Type B pancreatic cell (in vitro differentiated cells): ENCODE data around the gene UFSP1. TPM values are rescaled to one million over a fixed set of nuclear protein-coding genes. Genes with fewer than 3 reads are reported as not detected.
"Not testable (repeated sequence)": the region's sequence is repeated elsewhere in the genome, so short reads cannot be mapped to it uniquely, and the experiment has no call there.

Source experiments
- DNase-seq: peaks from one replicate; pipeline ENCODE4 v3.0.0; 2021; ENCODE audit warnings: mixed read lengths; ENCODE audit not compliant: unreplicated experiment; ENCODE audit errors: extremely low spot score
- H3K27ac Mint-ChIP-seq: 2 replicates; pipeline ENCODE4 v1.8.0; 2021; ENCODE audit warnings: mild to moderate bottlenecking, mixed read lengths
- H3K27me3 Mint-ChIP-seq: 2 replicates; pipeline ENCODE4 v1.8.0; 2021; ENCODE audit warnings: mixed read lengths
- H3K36me3 Mint-ChIP-seq: 2 replicates; pipeline ENCODE4 v1.8.0; 2021; ENCODE audit warnings: mixed read lengths
- H3K4me1 Mint-ChIP-seq: one replicate; pipeline ENCODE4 v1.8.0; 2021; ENCODE audit warnings: mixed read lengths; ENCODE audit not compliant: unreplicated experiment
- H3K4me3 Mint-ChIP-seq: 2 replicates; pipeline ENCODE4 v1.8.0; 2021; ENCODE audit warnings: mild to moderate bottlenecking, mixed read lengths
- H3K9me3 Mint-ChIP-seq: 2 replicates; pipeline ENCODE4 v1.8.0; 2021; ENCODE audit warnings: mixed read lengths
- total RNA-seq: library from RNA; stranded (reverse); gene quantifications from 2 replicates; pipeline ENCODE4 v1.2.1, GENCODE V29; 2021; ENCODE audit warnings: low replicate concordance
- TF ChIP-seq, protein P1 (sequence below): fragments of 200-600 bp; sonication (generic); conservative IDR thresholded peaks from 2 replicates; pipeline ENCODE4 v1.5.0; 2021; ENCODE audit warnings: antibody characterized with exemption, mild to moderate bottlenecking

UFSP1 gene
- total RNA-seq, 1 donor from 2014 or later, result 6.3 TPM

GRCh38 chr7:100914879-100915447 is 25.4 kb upstream of the UFSP1 start:
- TF ChIP-seq, protein P1, sequence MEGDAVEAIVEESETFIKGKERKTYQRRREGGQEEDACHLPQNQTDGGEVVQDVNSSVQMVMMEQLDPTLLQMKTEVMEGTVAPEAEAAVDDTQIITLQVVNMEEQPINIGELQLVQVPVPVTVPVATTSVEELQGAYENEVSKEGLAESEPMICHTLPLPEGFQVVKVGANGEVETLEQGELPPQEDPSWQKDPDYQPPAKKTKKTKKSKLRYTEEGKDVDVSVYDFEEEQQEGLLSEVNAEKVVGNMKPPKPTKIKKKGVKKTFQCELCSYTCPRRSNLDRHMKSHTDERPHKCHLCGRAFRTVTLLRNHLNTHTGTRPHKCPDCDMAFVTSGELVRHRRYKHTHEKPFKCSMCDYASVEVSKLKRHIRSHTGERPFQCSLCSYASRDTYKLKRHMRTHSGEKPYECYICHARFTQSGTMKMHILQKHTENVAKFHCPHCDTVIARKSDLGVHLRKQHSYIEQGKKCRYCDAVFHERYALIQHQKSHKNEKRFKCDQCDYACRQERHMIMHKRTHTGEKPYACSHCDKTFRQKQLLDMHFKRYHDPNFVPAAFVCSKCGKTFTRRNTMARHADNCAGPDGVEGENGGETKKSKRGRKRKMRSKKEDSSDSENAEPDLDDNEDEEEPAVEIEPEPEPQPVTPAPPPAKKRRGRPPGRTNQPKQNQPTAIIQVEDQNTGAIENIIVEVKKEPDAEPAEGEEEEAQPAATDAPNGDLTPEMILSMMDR, result no peak
- H3K27ac Mint-ChIP-seq, result no peak overlapping the region
- no peaks in the 10 kb centered on the region for H3K9me3 Mint-ChIP-seq
- no peak for DNase-seq
- H3K36me3 Mint-ChIP-seq, result no peaks in the 10 kb centered on the region
- peaks cover 4% of the 10 kb centered on the region for H3K27me3 Mint-ChIP-seq
- no peak overlapping the region for H3K4me3 Mint-ChIP-seq
- H3K4me1 Mint-ChIP-seq, result no peaks in the 10 kb centered on the region

DNA sequence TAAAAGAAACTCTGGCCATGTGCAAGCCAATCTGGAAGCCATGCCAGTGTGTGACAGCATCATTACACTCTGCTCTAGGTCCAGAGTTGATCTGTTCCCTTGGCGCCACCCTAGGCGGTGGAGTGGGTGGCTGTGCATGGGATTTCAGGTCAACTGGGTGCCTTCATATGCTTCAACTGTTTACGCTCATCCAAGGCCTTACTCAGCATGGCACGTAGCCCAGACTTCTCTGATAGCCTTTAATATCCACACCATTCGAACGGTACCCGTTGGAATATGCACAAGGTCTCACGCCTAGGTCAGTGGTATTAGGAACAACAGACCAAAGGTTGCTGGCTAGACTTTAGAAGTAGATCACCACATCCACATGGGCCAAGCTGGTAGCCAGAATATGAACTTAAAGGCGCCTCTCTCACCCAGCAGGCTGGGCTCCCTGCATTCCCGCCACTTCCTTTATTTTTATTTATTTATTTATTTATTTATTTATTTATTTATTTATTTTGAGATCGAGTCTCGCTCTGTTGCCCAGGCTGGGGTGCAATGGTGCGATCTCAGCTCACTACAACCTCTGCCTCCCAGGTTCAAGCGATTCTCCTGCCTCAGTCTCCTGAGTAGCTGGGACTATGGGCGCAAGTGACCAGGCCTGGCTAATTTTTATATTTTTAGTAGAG is 24.8 kb upstream of the UFSP1 start:
- Mint-ChIP-seq H3K27ac (no peak overlapping the region), H3K9me3 (no peaks in the 10 kb centered on the region), H3K4me1 (no peaks in the 10 kb centered on the region), H3K27me3 (no peaks in the 10 kb centered on the region), H3K4me3 (no peak overlapping the region), H3K36me3 (no peaks in the 10 kb centered on the region)
- DNase-seq, result no peak
- TF ChIP-seq, protein P1, result no peak

GRCh38 chr7:100911484-100911883 is 22.0 kb upstream of the UFSP1 start:
- Mint-ChIP-seq H3K4me3 (no peak overlapping the region), H3K36me3 (no peaks in the 10 kb centered on the region), H3K4me1 (no peaks in the 10 kb centered on the region), H3K27ac (no peak overlapping the region), H3K9me3 (no peaks in the 10 kb centered on the region), H3K27me3 (no peaks in the 10 kb centered on the region)
- TF ChIP-seq, protein P1, result no peak
- no peak for DNase-seq

- not testable (repeated sequence) for H3K4me1 Mint-ChIP-seq, H3K27me3 Mint-ChIP-seq, H3K27ac Mint-ChIP-seq, H3K9me3 Mint-ChIP-seq, H3K36me3 Mint-ChIP-seq, DNase-seq, H3K4me3 Mint-ChIP-seq
These were observed 20.9 kb upstream of the UFSP1 start for GRCh38 chr7:100910443-100910842.

DNA sequence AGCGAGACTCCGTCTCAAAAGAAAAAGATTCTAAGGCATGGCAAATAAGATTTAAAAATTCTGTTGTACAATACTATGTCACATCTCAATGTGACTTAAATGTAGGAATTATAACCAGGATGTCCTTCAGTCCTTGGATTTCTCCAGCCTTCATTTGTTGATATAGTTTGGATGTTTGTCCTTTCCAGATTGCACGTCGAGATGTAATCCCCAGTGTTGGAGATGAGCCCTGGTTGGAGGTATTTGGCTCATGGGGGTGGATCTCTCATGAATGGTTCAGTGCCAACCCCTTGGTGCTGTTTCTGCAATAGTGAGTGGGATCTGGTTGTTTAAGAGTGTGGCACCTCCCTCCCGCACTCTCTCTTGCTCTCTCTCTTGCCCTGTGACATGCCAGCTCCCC is 19.0 kb upstream of the UFSP1 start:
- no peak for DNase-seq
- Mint-ChIP-seq H3K4me1 (no peaks in the 10 kb centered on the region), H3K9me3 (no peaks in the 10 kb centered on the region), H3K36me3 (no peaks in the 10 kb centered on the region), H3K27ac (no peak overlapping the region), H3K4me3 (no peak overlapping the region), H3K27me3 (no peaks in the 10 kb centered on the region)
- TF ChIP-seq, protein P1, result no peak

- TF ChIP-seq, protein P1, result no peak
- Mint-ChIP-seq H3K4me1 (no peaks in the 10 kb centered on the region), H3K27ac (no peak overlapping the region), H3K4me3 (no peak overlapping the region), H3K36me3 (no peaks in the 10 kb centered on the region), H3K27me3 (peaks cover 19% of the 10 kb centered on the region), H3K9me3 (no peaks in the 10 kb centered on the region)
- no peak for DNase-seq
These were observed 13.1 kb upstream of the UFSP1 start for GRCh38 chr7:100902638-100903037.
